Activated T-cell treated with anti-CD3 and anti-CD28 coated beads, Interleukin-2, amount 50 U/mL, for 4 hours (primary cell): Measurements from ENCODE around the gene EEF1AKMT1. TPM values are rescaled to one million over a fixed set of nuclear protein-coding genes. Genes with fewer than 3 reads are reported as not detected.
"Not testable (repeated sequence)": the region's sequence is repeated elsewhere in the genome, so short reads cannot be mapped to it uniquely, and the experiment has no call there.

Experiments
- ATAC-seq, 2 donors: fragments of 200-7000 bp; cut with Tn5 transposase; one replicate each; pipeline ENCODE4 v1.10.0; 2021
- DNase-seq: peaks from one replicate; pipeline ENCODE4 v3.0.0-alpha.2; 2020
- H3K27me3 Mint-ChIP-seq: one replicate; pipeline ENCODE4 v1.8.0; 2021; ENCODE audit warnings: low read depth, mixed read lengths
- H3K36me3 Mint-ChIP-seq: one replicate; pipeline ENCODE4 v1.8.0; 2022; ENCODE audit warnings: mixed read lengths; ENCODE audit not compliant: insufficient read depth
- H3K4me1 Mint-ChIP-seq: one replicate; pipeline ENCODE4 v1.8.0; 2021; ENCODE audit warnings: low read depth, mixed read lengths
- H3K4me3 Mint-ChIP-seq: one replicate; pipeline ENCODE4 v1.8.0; 2021; ENCODE audit warnings: mild to moderate bottlenecking, moderate library complexity, mixed read lengths
- H3K9me3 Mint-ChIP-seq: one replicate; pipeline ENCODE4 v1.8.0; 2021; ENCODE audit warnings: mixed read lengths
- total RNA-seq, 3 donors: library from RNA; stranded (reverse); gene quantifications; one replicate each; pipeline ENCODE4 v1.2.1, GENCODE V29; 2021

Gene EEF1AKMT1
- total RNA-seq, 3 donors from 2014 or later = 10.2 to 10.9 (median 10.5) TPM

- peaks cover 37% of the 10 kb centered on the region for H3K36me3 Mint-ChIP-seq
Measured at GRCh38 chr13:20767309-20767943, 6.3 kb downstream of the EEF1AKMT1 start.

GRCh38 chr13:20760872-20761271, 12.9 kb downstream of the EEF1AKMT1 start:
- H3K36me3 Mint-ChIP-seq = peaks cover 13% of the 10 kb centered on the region
- ATAC-seq (no peak), DNase-seq (no peak)
- no peaks in the 10 kb centered on the region for H3K4me1 Mint-ChIP-seq
- H3K9me3 Mint-ChIP-seq = peaks cover 4% of the 10 kb centered on the region
- H3K27me3 Mint-ChIP-seq = no peaks in the 10 kb centered on the region
- no peak overlapping the region for H3K4me3 Mint-ChIP-seq

More at GRCh38 chr13:20767309-20767943, 6.3 kb downstream of the EEF1AKMT1 start:
- peaks cover 14% of the 10 kb centered on the region for H3K9me3 Mint-ChIP-seq
- ATAC-seq (no peak), DNase-seq (no peak)
- no peaks in the 10 kb centered on the region for H3K27me3 Mint-ChIP-seq
- H3K4me1 Mint-ChIP-seq = peaks cover 13% of the 10 kb centered on the region
- H3K4me3 Mint-ChIP-seq = no peak overlapping the region

DNA sequence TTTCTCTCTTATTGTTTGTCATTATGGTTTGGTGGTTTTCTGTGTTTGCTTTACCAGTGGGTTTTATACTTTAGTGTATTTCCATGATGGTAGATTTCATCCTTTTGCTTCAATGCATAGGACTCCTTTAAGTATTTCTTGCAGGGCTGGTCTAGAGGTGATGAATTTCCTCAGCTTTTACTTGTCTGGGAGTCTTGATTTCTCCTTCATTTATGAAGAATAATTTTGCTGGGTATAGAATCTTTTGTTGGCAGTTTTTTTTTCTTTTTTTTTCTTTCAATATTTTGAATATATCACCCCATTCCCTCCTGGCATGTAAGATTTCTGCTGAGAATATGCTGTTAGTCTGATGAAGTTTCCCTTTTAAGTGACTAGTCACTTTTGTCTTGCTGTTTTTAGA, 19.8 kb downstream of the EEF1AKMT1 start:
- Mint-ChIP-seq H3K4me3 (no peak overlapping the region), H3K27me3 (no peaks in the 10 kb centered on the region), H3K36me3 (peaks cover 47% of the 10 kb centered on the region), H3K9me3 (peaks cover 45% of the 10 kb centered on the region), H3K4me1 (no peaks in the 10 kb centered on the region)
- ATAC-seq (no peak), DNase-seq (no peak)

- no peak for DNase-seq
- Mint-ChIP-seq H3K4me3 (no peak overlapping the region), H3K9me3 (peaks cover 61% of the 10 kb centered on the region), H3K36me3 (peaks cover 36% of the 10 kb centered on the region), H3K27me3 (no peaks in the 10 kb centered on the region), H3K4me1 (no peaks in the 10 kb centered on the region)
- ATAC-seq = no peak
Measured at GRCh38 chr13:20749377-20749776, 24.4 kb downstream of the EEF1AKMT1 start.

DNA sequence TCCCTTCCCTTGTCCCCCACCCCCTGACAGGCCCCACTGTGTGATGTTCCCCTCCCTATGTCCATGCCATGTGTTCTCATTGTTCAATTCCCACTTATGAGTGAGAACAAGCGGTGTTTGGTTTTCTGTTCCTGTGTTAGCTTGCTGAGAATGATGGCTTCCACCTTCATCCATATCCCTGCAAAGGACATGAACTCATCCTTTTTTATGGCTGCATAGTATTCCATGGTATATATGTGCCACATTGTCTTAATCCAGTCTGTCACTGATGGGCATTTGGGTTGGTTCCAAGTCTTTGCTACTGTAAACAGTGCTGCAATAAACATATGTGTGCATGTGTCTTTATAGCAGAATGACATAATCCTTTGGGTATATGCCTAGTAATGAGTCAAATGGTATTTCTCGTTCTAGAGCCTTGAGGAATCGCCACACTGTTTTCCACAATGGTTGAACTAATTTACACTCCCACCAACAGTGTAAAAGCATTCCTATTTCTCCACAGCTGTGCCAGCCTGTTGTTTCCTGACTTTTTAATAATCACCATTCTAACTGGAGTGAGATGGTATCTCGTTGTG, 29.8 kb downstream of the EEF1AKMT1 start:
- peaks cover 15% of the 10 kb centered on the region for H3K36me3 Mint-ChIP-seq
- not testable (repeated sequence) for ATAC-seq, DNase-seq, H3K27me3 Mint-ChIP-seq, H3K4me3 Mint-ChIP-seq, H3K4me1 Mint-ChIP-seq
- peaks cover 23% of the 10 kb centered on the region for H3K9me3 Mint-ChIP-seq

- no peak for DNase-seq
- H3K36me3 Mint-ChIP-seq = peaks cover 9% of the 10 kb centered on the region
- no peak overlapping the region for H3K4me3 Mint-ChIP-seq
- no peaks in the 10 kb centered on the region for H3K27me3 Mint-ChIP-seq
- H3K9me3 Mint-ChIP-seq = peaks cover 3% of the 10 kb centered on the region
- no peak for ATAC-seq
- no peaks in the 10 kb centered on the region for H3K4me1 Mint-ChIP-seq
Measured at GRCh38 chr13:20740021-20740420, 33.7 kb downstream of the EEF1AKMT1 start.

DNA sequence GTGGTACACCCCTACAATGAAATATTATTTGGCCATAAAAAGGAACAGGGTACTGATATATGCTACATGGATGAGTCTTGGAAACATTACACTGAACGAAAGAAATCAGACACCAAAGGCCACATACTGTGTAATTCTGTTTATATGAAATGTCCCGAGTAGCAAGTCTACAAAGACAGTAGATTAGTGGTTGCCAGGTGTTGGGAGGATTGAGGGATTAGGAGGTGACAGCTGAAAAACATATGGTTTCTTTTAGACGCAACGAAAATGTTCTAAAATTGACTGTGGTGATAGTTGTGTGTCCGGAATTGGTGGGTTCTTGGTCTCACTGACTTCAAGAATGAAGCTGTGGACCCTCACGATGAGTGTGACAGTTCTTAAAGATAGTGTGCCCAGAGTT, 35.1 kb downstream of the EEF1AKMT1 start:
- Mint-ChIP-seq H3K36me3 (peaks cover 14% of the 10 kb centered on the region), H3K27me3 (no peaks in the 10 kb centered on the region), H3K4me1 (no peaks in the 10 kb centered on the region), H3K9me3 (no peaks in the 10 kb centered on the region), H3K4me3 (no peak overlapping the region)
- ATAC-seq = no peak
- DNase-seq = no peak

DNA sequence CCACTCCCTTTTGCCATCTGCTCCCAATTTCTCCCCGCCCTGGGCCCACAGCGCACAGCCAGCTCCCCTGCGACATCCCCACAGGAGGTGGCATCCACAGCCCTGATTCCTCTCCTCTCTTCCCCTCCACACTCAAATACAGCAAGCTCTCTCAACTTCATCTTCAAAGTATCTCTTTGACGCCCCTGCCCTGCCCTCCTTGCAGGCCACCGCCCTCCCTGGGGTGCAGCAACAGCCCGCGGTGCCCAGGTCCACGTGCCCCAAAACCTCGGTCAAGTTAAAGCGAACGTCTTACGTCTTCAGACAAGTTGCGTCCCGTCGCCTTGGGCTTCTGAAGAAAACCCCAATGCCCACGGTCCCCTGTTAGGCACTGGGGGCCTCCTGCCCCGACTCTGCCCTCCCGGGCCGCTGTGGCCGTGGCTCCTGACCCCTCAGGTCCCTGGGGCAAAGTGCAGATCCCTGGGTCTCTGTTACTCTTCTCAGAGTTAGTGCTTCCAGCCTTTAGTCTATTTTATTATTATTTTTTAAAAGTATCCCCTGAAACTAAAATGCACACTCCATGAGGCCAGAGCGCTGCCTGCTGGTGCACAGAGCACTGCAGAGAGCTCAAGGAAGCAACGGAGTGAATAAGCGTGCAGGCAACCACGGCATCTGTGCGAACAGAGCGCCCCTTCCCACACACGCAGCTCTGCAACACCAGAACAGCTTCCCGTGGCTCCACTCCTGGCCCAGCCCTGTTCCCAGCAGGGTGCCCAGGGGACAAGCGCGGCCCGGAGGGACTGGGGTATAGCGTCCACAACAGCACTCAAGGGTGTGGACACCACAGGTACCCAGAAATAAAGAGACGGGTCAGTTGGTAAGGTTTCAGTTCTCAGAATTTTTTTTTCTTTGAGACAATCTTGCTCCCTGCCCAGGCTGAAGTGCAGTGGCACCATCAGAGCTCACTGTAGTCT, 43.9 kb downstream of the EEF1AKMT1 start:
- Mint-ChIP-seq H3K4me3 (no peak overlapping the region), H3K36me3 (peaks cover 19% of the 10 kb centered on the region), H3K27me3 (no peaks in the 10 kb centered on the region), H3K9me3 (no peaks in the 10 kb centered on the region), H3K4me1 (no peaks in the 10 kb centered on the region)
- ATAC-seq (no peak), DNase-seq (no peak)

GRCh38 chr13:20728579-20729311, 45.0 kb downstream of the EEF1AKMT1 start:
- H3K36me3 Mint-ChIP-seq = peaks cover 15% of the 10 kb centered on the region
- no peaks in the 10 kb centered on the region for H3K27me3 Mint-ChIP-seq
- no peaks in the 10 kb centered on the region for H3K9me3 Mint-ChIP-seq
- no peaks in the 10 kb centered on the region for H3K4me1 Mint-ChIP-seq
- DNase-seq = no peak
- H3K4me3 Mint-ChIP-seq = no peak overlapping the region
- no peak for ATAC-seq

GRCh38 chr13:20727856-20728255, 45.9 kb downstream of the EEF1AKMT1 start:
- Mint-ChIP-seq H3K36me3 (peaks cover 15% of the 10 kb centered on the region), H3K27me3 (peaks cover 4% of the 10 kb centered on the region)
- no peak for ATAC-seq

GRCh38 chr13:20721454-20722357, 52.1 kb downstream of the EEF1AKMT1 start:
- peak overlapping the region; percentile 26 for H3K4me3 Mint-ChIP-seq
- H3K27me3 Mint-ChIP-seq = peaks cover 21% of the 10 kb centered on the region
- peaks cover 2% of the 10 kb centered on the region for H3K4me1 Mint-ChIP-seq
- DNase-seq = no peak
- H3K36me3 Mint-ChIP-seq = no peaks in the 10 kb centered on the region
- peak; percentile 60 to 64 for ATAC-seq
- no peaks in the 10 kb centered on the region for H3K9me3 Mint-ChIP-seq

More at GRCh38 chr13:20727856-20728255, 45.9 kb downstream of the EEF1AKMT1 start:
- no peaks in the 10 kb centered on the region for H3K9me3 Mint-ChIP-seq
- DNase-seq = no peak
- H3K4me1 Mint-ChIP-seq = no peaks in the 10 kb centered on the region
- no peak overlapping the region for H3K4me3 Mint-ChIP-seq

DNA sequence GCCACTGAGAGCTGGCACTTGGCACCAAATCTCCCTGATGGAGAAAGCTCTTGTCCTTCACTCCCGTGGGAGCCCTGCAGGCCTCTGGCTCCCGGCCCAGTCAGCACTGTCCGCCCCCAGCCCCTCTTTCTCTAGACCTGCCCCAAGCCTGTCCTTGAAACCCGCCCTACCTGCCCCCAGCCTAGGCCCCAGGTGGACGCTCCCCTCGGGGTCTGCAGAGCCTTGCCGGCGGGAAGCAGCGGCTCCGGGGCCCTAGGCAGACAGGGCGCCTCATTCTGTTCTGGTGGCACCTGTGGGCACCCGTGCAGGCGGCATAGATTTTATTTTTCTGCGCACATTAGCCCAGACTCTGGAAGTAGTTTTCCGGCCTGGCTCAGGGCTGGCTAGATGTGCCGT, 52.7 kb downstream of the EEF1AKMT1 start:
- peaks cover 2% of the 10 kb centered on the region for H3K4me1 Mint-ChIP-seq
- H3K36me3 Mint-ChIP-seq = no peaks in the 10 kb centered on the region
- H3K4me3 Mint-ChIP-seq = no peak overlapping the region

DNA sequence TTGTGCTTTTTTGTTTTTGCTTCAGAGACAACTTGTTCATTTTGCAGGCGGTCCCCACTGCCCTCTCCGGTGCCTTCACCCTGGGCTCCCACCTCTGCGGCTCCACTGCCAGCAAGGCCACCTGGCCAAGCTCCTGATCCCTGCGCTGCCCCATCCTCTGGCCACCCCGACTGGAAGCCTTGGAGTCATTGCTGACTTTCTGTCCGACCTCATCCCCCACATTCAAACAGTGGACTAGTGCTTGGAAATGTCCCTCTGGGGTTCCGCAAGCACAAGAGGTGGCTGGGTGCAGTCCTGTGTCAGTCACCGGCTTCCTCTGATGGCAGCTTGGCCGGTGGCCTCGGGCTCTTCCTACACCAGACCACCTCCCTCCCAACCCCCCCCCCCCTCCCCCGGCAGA, 53.3 kb downstream of the EEF1AKMT1 start:
- Mint-ChIP-seq H3K27me3 (peaks cover 21% of the 10 kb centered on the region), H3K4me3 (no peak overlapping the region), H3K9me3 (no peaks in the 10 kb centered on the region), H3K4me1 (peaks cover 2% of the 10 kb centered on the region), H3K36me3 (no peaks in the 10 kb centered on the region)
- ATAC-seq (no peak), DNase-seq (no peak)

More for the DNA sequence above, 52.7 kb downstream of the EEF1AKMT1 start:
- no peaks in the 10 kb centered on the region for H3K9me3 Mint-ChIP-seq
- ATAC-seq (no peak), DNase-seq (no peak)
- H3K27me3 Mint-ChIP-seq = peaks cover 21% of the 10 kb centered on the region
